Caco-2 (cell line): ENCODE data around the gene DHX57. TPM values are rescaled to one million over a fixed set of nuclear protein-coding genes. Genes with fewer than 3 reads are reported as not detected.

Experiments
- BruUV-seq: library from RNA; stranded (reverse); fragments of 400-500 nt; replicated peaks from 2 replicates; lab custom pipeline; 2021; lab: Mats Ljungman, UMichigan
- CTCF ChIA-PET: fragments of 300-600 bp; sonication (Branson Sonifier 250); formaldehyde crosslinking; loops from one replicate; lab custom pipeline; 2022; ENCODE audit warnings: antibody characterized with exemption; lab: Charles Lee
- POLR2A ChIA-PET: fragments of 300-600 bp; sonication (Branson Sonifier 250); formaldehyde crosslinking; loops from one replicate; lab custom pipeline; 2022; ENCODE audit warnings: antibody characterized with exemption; lab: Charles Lee
- DNase-seq, 2 experiments: peaks; one replicate each; pipeline versions ENCODE4 v3.0.0 to v3.0.0-alpha.2; 2020 to 2022
- H3K27me3 ChIP-seq: replicated peaks from 2 replicates; pipeline ENCODE4 v1.6.0; 2011; ENCODE audit warnings: low read length; ENCODE audit not compliant: control insufficient read depth, insufficient read depth
- H3K36me3 ChIP-seq: 2 replicates; pipeline ENCODE4 v1.5.1; 2011; ENCODE audit warnings: low read length; ENCODE audit not compliant: control insufficient read depth, insufficient read depth
- H3K4me1 ChIP-seq: fragments of 250-450 bp; sonication (Bioruptor Pico); 2 replicates; pipeline ENCODE4 v1.5.1; 2020; ENCODE audit warnings: mild to moderate bottlenecking
- H3K4me3 ChIP-seq: 2 replicates; pipeline ENCODE4 v1.5.1; 2011; ENCODE audit warnings: low read depth, mild to moderate bottlenecking, control low read depth, low read length
- H3K9me3 ChIP-seq: fragments of 250-450 bp; sonication (Bioruptor Pico); 2 replicates; pipeline ENCODE4 v1.5.1; 2020; ENCODE audit warnings: mild to moderate bottlenecking, moderate library complexity
- H3K27ac Mint-ChIP-seq: one replicate; pipeline ENCODE4 v1.8.0; 2022; ENCODE audit warnings: mixed read lengths; ENCODE audit not compliant: unreplicated experiment
- H3K27me3 Mint-ChIP-seq: one replicate; pipeline ENCODE4 v1.8.0; 2022; ENCODE audit warnings: mixed read lengths; ENCODE audit not compliant: insufficient read depth, unreplicated experiment
- H3K36me3 Mint-ChIP-seq: one replicate; pipeline ENCODE4 v1.8.0; 2022; ENCODE audit warnings: mild to moderate bottlenecking, mixed read lengths; ENCODE audit not compliant: insufficient read depth, unreplicated experiment
- H3K4me1 Mint-ChIP-seq: one replicate; pipeline ENCODE4 v1.8.0; 2022; ENCODE audit warnings: low read depth, mixed read lengths; ENCODE audit not compliant: unreplicated experiment
- H3K4me3 Mint-ChIP-seq: one replicate; pipeline ENCODE4 v1.8.0; 2022; ENCODE audit warnings: mild to moderate bottlenecking, moderate library complexity, mixed read lengths; ENCODE audit not compliant: unreplicated experiment
- H3K9me3 Mint-ChIP-seq: one replicate; pipeline ENCODE4 v1.8.0; 2022; ENCODE audit warnings: mixed read lengths; ENCODE audit not compliant: unreplicated experiment
- CTCF ChIP-seq, 2 experiments: fragments of 200-600 bp in 1 of 2; IDR thresholded peaks; 1 replicate in 1 of 2; 2 replicates in 1 of 2; pipeline versions ENCODE4 v1.5.1 to v1.8.0; 2011 to 2022; ENCODE audit warnings: antibody characterized with exemption in 1 of 2, control low read depth in 1 of 2, inconsistent platforms in 1 of 2, low read depth in 1 of 2, low read length in 1 of 2, mild to moderate bottlenecking in 1 of 2, moderate library complexity in 1 of 2; ENCODE audit not compliant: insufficient read depth in 1 of 2, severe bottlenecking in 1 of 2, unreplicated experiment in 1 of 2
- intact Hi-C: fragments of 100-400 bp; cut with micrococcal nuclease; formaldehyde crosslinking; loops from one replicate; pipeline ENCODE4 v1.10.0; 2022; ENCODE audit not compliant: unreplicated experiment
- total RNA-seq: library from RNA; stranded (reverse); gene quantifications from 2 replicates; pipeline ENCODE4 v1.2.3, GENCODE V29; 2022

DHX57 gene
- total RNA-seq, 1 experiment from 2014 or later, result 20.6 TPM

GRCh38 chr2:38750011-38750890 is 125.5 kb downstream of the DHX57 start:
- peak overlapping the region; percentile 100 for H3K27ac Mint-ChIP-seq
- peaks cover 53% of the 10 kb centered on the region for H3K4me1 Mint-ChIP-seq
- no peak for TF ChIP-seq CTCF (IDR thresholded peaks at IDR 0.05; ENCODE audit: insufficient read depth in 1 of 2, low read depth in 1 of 2, low read length in 1 of 2, severe bottlenecking in 1 of 2, unreplicated experiment in 1 of 2)
- H3K36me3 Mint-ChIP-seq, result peaks cover 67% of the 10 kb centered on the region
- ChIA-PET POLR2A (interaction anchor here (0.5 to 2.4 kb wide), 15 partner anchors 11 to 375 kb away, joined by 3 to 38 read pairs (median 6); partner anchors contain the start of genes DHX57, GALM, HNRNPLL and MORN2), CTCF (interaction anchor here (1.0 to 1.1 kb wide), 2 partner anchors 22 to 374 kb away, joined by 3 to 4 read pairs; no protein-coding TSS in a partner anchor)
- no peaks in the 10 kb centered on the region for H3K9me3 Mint-ChIP-seq
- Histone ChIP-seq H3K36me3 (peaks cover 6% of the 10 kb centered on the region), H3K27me3 (no peaks in the 10 kb centered on the region), H3K9me3 (no peaks in the 10 kb centered on the region), H3K4me3 (peak overlapping the region; percentile 90), H3K4me1 (peaks cover 35% of the 10 kb centered on the region)
- H3K4me3 Mint-ChIP-seq, result peak overlapping the region; percentile 99
- BruUV-seq, result no TSS peak
- DNase-seq, result peak in 1 of 2 experiments; percentile 59
- intact Hi-C loops, result loop anchor here (5.0 kb wide), 2 partner anchors 87 to 373 kb away; partner anchors contain the start of gene ATL2
- peaks cover 3% of the 10 kb centered on the region for H3K27me3 Mint-ChIP-seq

GRCh38 chr2:38748943-38749804 is 126.6 kb downstream of the DHX57 start:
- H3K9me3 ChIP-seq, result no peaks in the 10 kb centered on the region
- H3K27me3 ChIP-seq, result no peaks in the 10 kb centered on the region
- peaks cover 6% of the 10 kb centered on the region for H3K36me3 ChIP-seq
- H3K27ac Mint-ChIP-seq, result peak overlapping the region; percentile 100
- H3K4me3 Mint-ChIP-seq, result peak overlapping the region; percentile 99
- intact Hi-C loops, result no loop called here
- H3K9me3 Mint-ChIP-seq, result no peaks in the 10 kb centered on the region
- ChIA-PET CTCF (no interaction called here), POLR2A (interaction anchor here (0.6 kb wide), 1 partner anchor 47 kb away, joined by 3 read pairs; no protein-coding TSS in a partner anchor)
- peaks cover 53% of the 10 kb centered on the region for H3K4me1 Mint-ChIP-seq
- no peak for TF ChIP-seq CTCF (IDR thresholded peaks at IDR 0.05; ENCODE audit: insufficient read depth in 1 of 2, low read depth in 1 of 2, low read length in 1 of 2, severe bottlenecking in 1 of 2, unreplicated experiment in 1 of 2)
- no peak for DNase-seq
- H3K36me3 Mint-ChIP-seq, result peaks cover 78% of the 10 kb centered on the region
- H3K27me3 Mint-ChIP-seq, result peaks cover 3% of the 10 kb centered on the region
- peak overlapping the region; percentile 90 for H3K4me3 ChIP-seq
- H3K4me1 ChIP-seq, result peaks cover 35% of the 10 kb centered on the region
- TSS peak; percentile 29 for BruUV-seq

- intact Hi-C loops, result no loop called here
Measured at GRCh38 chr2:38748391-38748790, 127.3 kb downstream of the DHX57 start.

More at GRCh38 chr2:38748391-38748790, 127.3 kb downstream of the DHX57 start:
- Histone ChIP-seq H3K36me3 (peaks cover 6% of the 10 kb centered on the region), H3K4me1 (peaks cover 35% of the 10 kb centered on the region), H3K9me3 (no peaks in the 10 kb centered on the region), H3K4me3 (no peak overlapping the region), H3K27me3 (no peaks in the 10 kb centered on the region)
- no TSS peak for BruUV-seq
- H3K9me3 Mint-ChIP-seq, result no peaks in the 10 kb centered on the region
- TF ChIP-seq CTCF (IDR thresholded peaks at IDR 0.05; ENCODE audit: insufficient read depth in 1 of 2, low read depth in 1 of 2, low read length in 1 of 2, severe bottlenecking in 1 of 2, unreplicated experiment in 1 of 2), result no peak
- ChIA-PET CTCF (interaction anchor here (0.7 kb wide), 1 partner anchor 61 kb away, joined by 4 read pairs; no protein-coding TSS in a partner anchor), POLR2A (no interaction called here)
- DNase-seq, result no peak
- peaks cover 3% of the 10 kb centered on the region for H3K27me3 Mint-ChIP-seq
- peaks cover 53% of the 10 kb centered on the region for H3K4me1 Mint-ChIP-seq
- H3K4me3 Mint-ChIP-seq, result peak overlapping the region; percentile 99
- H3K27ac Mint-ChIP-seq, result no peak overlapping the region
- H3K36me3 Mint-ChIP-seq, result peaks cover 86% of the 10 kb centered on the region
